GM21786 (cell line): ENCODE measurements around the gene FAM50A.
A peak's percentile ranks its signal among the peaks of the same experiment; 100 is the strongest.

Source experiments
- ATAC-seq: cut with Tn5 transposase; IDR thresholded peaks from one replicate; pipeline ENCODE4 v1.9.1; 2021; ENCODE audit not compliant: unreplicated experiment

The FAM50A gene

DNA sequence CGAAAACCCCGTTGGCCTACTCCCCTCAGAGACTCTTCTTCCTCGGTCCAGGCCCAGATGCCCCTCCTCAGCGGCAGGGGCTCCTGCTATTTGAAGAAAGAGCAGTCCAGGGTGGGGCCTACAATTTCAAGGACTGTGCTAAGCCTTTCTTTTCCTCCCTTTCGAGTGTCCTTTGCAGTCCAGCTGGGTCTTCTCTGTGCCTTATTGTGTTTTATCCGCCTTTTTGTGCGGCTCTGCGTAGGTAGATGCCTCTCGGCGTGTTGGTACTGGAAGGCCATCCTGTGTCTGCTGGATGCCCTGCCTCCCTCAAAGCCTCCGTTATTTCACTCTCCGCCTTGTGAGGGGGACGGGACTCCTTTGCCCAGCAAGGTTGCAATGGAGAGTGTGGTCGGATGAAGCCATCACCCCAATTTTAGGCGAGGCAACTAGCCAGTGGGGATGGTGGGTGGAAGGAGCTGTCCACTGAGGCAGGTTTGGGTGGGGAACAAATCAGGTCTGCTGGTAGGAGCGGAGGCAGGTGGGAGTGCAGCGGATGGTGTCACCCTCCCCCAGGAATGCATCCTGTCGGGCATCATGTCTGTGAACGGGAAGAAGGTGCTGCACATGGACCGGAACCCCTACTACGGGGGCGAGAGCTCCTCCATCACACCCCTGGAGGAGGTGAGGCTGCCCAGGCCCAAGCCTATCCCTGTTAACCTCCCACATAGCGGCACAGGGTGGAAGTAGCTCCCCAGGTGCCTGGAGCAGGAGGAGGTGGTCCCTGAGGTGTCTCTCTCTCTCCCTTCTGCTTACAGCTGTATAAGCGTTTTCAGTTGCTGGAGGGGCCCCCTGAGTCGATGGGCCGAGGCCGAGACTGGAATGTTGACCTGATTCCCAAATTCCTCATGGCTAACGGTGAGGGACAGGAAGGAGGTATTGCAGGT is 5.7 kb upstream of the FAM50A start:
- ATAC-seq: no peak

GRCh38 chrX:154439841-154440240 is 4.1 kb upstream of the FAM50A start:
- ATAC-seq: no peak

GRCh38 chrX:154440623-154441357 is 3.2 kb upstream of the FAM50A start:
- no peak for ATAC-seq

DNA sequence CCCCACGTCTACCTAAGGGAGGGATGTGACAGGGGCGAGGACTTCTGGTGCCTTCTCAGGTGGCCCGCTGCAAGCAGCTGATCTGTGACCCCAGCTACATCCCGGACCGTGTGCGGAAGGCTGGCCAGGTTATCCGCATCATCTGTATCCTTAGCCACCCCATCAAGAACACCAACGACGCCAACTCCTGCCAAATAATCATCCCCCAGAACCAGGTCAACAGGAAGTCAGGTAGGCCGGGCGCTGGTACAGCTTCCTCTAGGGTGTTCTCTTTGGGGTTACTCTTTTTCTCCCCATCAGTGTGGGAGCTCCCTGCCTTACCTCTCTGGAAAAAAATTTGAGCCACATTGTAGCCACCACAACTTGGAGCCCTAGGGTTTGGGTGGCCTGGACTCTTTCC is 2.4 kb upstream of the FAM50A start:
- no peak for ATAC-seq

DNA sequence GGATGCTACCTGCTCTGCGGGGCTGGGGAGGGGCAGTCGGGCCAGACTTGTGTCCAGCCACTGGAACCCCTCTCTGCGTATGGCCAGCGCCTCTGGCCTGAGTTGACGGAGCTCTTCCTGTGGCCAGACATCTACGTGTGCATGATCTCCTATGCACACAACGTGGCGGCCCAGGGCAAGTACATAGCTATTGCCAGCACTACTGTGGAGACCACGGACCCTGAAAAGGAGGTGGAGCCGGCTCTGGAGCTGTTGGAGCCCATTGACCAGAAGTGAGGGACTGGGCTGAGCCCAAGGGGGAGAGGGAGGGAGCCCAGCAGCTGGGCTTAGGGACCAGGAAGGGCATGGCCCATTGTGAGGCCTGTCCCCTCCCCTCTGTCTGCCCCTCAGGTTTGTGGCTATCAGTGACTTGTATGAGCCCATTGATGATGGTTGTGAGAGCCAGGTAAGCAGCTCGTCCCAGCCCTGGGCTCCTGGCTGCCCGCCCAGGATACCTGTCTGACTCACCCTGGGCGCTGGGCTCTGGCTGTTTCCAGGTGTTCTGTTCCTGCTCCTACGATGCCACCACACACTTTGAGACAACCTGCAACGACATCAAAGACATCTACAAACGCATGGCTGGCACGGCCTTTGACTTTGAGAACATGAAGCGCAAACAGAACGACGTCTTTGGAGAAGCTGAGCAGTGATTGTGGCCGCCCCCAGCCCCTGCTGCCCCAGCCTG is 1.8 kb upstream of the FAM50A start:
- ATAC-seq: no peak

DNA sequence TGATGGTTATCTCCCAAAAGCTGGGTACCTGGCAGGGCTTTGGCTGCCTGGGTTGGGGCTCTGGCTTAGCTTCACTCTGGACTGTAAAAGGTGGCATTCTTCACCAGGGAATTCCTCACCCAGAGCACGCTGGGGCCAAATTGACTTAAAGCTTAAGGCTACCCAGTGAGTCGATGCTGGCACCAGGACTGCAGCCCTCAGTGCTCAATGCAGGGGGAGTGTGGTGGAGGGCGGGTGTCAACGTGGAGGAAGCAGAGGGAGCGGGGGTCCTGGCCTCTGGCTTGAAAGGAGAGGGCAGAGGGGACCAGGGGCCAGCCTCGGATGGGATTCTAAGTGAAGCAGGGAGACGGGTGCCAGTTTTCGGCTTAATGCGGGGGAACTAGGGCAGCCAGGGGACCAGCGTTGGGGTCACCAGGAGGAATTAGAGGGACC is 446 bp upstream of the FAM50A start:
- no peak for ATAC-seq

DNA sequence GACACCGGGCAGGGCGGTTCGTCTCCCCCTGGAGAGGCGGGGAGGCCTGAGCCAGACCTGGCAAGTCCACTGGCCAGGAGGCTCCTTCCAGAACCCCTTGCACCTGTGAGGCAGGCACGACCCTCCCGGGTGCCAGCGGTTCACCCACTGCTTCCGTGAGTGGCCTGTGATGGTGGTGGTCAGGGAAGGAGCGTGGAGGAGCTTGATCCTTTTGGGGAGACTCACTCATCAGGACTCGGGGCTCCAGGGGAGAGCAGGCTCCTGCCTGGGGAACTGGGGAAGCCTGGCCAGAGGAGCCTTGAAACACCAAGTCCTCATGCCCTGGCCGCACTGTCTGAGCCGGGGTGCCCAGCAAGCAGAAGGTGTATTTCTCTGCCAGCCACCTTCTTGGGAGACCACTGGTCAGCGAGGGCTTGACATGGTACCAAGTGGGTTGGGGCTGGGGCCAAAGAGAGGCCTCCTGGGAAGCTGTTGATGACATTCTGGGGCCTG is 860 bp downstream of the FAM50A start:
- no peak for ATAC-seq

DNA sequence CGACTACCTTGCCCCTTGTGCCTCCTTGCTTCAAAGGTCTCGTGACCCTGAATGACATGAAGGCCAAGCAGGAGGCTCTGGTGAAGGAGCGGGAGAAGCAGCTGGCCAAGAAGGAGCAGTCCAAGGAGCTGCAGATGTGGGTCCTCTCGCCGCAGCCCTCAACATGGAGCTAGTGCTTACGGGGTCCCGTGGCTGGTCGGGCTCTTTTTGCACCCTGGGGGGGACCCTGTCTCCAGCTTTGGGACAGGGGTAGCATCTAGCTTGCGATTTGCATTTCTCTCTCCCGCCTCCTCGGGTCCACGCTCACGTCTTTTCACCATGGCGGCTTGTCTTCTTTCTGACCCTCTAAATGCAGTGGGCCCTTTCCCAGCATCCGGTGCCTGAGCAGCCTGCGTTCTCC is 1.8 kb downstream of the FAM50A start:
- ATAC-seq: no peak

GRCh38 chrX:154446430-154446829 is 2.5 kb downstream of the FAM50A start:
- ATAC-seq: no peak

- ATAC-seq: no peak
These were observed 4.5 kb downstream of the FAM50A start for GRCh38 chrX:154448484-154448883.

GRCh38 chrX:154449618-154450017 is 5.7 kb downstream of the FAM50A start:
- ATAC-seq: no peak

DNA sequence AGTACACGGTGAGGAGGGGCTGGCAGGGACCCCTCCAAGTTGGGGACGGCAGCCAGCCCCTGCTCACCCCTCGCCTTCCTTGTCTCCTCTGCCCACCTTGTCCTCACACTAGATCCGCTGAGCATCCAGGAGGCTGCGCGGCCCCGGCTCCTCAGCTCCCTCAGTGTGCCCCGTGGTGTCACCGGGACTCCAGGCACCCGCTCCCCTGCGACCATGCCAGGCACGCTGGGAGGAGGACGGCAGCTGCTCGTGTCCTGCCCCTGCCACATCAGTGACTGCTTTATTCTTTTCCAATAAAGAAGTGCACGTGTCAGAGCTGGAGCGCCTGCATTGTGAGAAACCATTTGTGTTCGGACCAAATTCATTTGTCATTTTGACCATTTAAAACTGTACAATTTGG is 6.4 kb downstream of the FAM50A start:
- ATAC-seq: no peak

DNA sequence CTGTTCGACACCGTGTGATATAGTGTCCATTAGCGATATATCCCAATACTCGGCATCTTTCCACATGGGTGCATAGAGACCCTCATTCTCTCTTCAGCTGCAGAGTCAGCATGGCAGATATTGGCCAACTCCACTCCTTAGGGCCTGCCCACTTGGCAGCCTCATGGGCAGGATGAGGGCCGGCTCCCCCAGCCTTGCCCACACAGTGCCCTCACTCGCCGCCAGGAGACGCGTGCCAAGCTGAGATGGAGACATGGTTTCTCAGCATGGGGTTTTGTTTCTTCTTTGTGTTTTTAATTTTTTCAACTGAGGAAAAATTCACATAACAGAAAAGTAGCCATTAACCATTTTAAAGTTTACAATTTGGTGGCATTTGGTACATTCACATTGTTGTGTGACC is 8.9 kb downstream of the FAM50A start:
- ATAC-seq: no peak

DNA sequence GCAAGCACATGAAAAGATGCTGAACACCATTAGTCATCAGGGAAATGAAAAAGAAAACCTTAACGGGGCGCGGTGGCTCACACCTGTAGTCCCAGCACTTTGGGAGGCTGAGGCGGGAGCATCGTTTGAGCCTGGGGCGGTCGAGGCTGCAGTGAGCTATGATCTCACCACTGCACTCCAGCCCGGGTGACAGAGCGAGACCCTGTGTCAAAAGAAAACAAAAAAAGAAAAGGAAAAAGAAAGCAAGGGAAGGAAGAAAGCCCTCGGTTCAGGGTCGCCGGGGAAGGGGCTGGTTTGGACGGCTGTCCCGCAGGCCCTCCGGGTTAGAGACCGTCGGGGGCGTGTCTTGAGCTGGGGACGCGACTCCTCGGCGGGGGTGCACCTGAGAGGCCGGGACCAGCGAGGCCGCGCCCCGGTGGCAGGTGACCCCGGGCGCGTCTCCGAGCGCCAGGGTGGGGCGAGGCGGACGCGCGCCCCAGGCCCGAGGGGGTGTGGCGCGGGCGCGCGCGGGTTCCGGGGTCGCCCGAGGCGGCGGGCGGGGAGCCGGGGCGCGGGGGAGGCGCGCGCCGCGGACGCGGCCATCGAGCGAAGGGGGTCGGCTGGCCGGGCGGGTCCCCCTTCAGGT is 13.7 kb downstream of the FAM50A start:
- peak; percentile 52 for ATAC-seq

DNA sequence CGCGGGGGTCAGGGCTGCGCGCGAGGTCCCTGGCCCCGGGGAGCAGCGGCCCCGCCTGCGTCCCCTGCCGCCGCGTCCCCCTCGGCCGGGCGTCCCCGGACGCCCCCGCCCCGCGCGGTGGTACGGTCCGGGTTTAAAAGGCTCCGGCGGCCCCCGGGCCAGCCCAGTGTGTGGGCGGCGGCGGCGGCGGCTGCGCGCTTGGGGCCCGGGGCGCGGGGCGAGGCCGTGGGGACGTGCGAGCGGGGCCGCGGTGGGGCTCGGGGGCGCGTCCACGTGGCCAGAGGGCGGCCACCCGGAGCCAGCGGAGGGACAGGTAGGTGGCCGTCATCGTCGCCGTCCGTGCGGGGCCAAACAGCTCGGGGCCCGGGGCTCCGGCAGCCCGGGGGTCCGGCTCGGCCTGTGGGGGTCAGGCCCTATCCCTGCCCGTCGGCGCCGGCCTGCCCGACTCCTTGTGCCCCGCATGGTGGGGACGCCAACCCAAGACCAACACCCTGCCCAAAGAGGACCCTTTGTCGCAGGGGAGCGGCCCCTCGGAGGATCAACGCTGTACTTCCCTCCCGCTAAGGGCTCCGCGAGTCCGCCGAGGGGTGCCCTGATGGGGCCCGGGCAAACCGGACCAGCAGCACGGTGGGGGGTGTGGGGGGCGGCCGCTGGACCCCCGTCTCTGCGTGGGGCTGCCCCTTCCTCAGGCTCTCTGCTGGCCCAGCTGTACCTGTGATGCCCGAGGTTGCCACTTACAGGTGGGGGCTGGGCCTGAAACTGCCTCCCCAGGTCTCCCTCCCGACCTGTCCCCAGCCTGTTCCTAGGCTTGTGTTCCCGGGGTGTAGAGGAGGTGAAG is 14.4 kb downstream of the FAM50A start, which contains the start of gene PLXNA3:
Gene PLXNA3, plus strand, starts transcription at position 166 of the 838 bp plus-strand sequence. CDS start 1,903 bp downstream, outside the sequence.
- ATAC-seq: peak; percentile 40

GRCh38 chrX:154458954-154459778 is 15.2 kb downstream of the FAM50A start:
- ATAC-seq: no peak

DNA sequence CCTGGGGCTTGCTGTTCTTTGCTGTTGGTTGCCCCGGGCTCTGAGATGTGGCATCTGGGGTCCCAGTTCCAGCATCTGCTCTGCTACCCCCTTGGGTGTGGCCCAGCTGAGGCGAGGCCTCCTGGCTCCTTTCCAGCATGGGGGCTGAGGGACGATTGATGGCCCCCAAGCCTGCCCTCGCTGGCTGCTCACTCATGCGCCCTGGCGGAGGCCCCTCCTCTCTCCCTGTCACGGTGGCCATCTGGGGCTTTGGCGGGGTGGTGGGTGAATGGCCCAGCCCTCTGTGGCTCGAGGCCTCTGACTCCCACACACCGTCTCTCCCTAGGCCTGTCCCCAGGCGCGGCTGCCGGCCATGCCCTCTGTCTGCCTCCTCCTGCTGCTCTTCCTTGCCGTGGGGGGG is 15.9 kb downstream of the FAM50A start:
- no peak for ATAC-seq

GRCh38 chrX:154460326-154460725 is 16.4 kb downstream of the FAM50A start:
- ATAC-seq: no peak

- ATAC-seq: no peak
These were observed 18.5 kb downstream of the FAM50A start for GRCh38 chrX:154462396-154462795.
